Fibroblast of skin of scalp (primary cell): ENCODE measurements around the gene OSM. TPM values are rescaled to one million over a fixed set of nuclear protein-coding genes. Genes with fewer than 3 reads are reported as not detected.

Experiments used
- DNase-seq: peaks from one replicate; pipeline ENCODE4 v3.0.0-alpha.2; 2013
- polyA plus RNA-seq, 2 experiments: library from polyadenylated mRNA; unstranded; fragments of 120-200 nt; gene quantifications; one replicate each; pipeline ENCODE4 v1.2.1, GENCODE V29; 2013; ENCODE audit not compliant: insufficient read length in 2 of 2

OSM gene
- polyA plus RNA-seq (2013, experiment 1 of 2; ENCODE audit: insufficient read length) = not detected
- not detected for polyA plus RNA-seq (2013, experiment 2 of 2; ENCODE audit: insufficient read length)

GRCh38 chr22:30266445-30267381, at the start of gene OSM:
TSS of gene OSM (minus strand) at chr22:30266851. CDS start at chr22:30266799, 52 bp downstream.
- DNase-seq = no peak

GRCh38 chr22:30315962-30316576, 49.4 kb upstream of the OSM start:
- DNase-seq = no peak

DNA sequence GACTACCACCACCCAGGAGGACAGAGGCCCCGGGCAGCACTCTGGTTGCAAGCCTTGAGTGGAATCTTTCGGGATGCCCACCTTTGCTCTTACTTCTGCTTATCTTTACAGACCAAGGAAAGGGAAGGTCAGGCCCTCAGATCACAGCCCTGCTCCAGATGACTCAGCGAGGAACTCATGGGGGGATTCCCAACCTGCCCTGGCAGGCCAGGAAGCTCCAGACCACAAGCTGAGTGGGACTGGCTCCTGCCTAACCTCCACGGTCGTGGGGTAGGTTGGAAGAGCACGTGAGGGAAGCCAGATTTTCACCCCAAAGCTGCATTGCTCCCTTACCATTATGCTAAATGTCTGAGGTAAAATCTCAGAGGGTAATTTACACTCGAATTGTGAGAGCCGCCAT, 48.3 kb upstream of the OSM start:
- no peak for DNase-seq

GRCh38 chr22:30313527-30314363, 47.1 kb upstream of the OSM start:
- DNase-seq = no peak

- peak; percentile 78 for DNase-seq
Observed at GRCh38 chr22:30312053-30312452, 45.4 kb upstream of the OSM start.

DNA sequence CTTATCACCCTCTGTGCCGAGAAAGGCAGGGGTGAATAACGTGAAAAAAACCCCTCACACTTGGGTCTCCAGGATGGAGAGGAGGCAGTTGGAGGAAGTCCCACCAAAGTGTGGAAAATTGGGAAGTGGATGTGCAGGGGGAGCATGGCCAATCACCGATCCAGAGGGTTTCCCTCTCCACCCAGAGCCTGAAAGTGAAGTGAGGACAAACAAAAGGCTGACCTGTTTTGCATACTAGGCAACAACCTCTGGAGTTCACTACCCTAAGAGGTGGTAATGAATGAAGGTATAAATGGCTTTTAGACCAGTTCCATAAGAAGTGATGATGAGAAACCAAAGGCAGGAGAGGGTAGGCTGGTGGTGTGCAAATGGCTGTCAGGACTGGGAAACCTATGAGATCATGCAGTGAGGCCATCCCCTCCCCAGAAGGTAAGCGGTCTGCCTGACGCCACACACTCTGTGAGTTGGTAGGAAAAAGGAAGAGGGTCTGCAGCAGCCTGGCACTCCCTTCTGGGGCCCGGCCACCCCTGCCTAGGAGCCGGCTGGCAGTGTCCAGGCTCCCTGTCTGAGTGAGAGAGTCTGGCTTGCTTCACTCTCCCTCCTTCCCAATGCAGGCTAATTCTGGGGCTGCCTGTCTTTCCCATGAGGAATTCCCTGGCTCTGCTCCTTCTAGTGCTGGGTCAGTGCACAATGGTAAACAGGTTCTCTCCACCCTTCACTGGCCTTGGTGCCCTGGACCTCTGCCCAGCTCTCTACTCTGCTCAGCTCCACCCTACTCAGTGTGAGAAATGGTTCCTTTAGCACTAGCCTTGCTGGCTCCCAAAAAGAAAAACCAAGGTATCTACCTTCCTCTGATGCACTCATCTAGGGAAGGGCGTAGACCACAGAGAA, 44.5 kb upstream of the OSM start:
- peak; percentile 38 for DNase-seq

- peak; percentile 60 for DNase-seq
Observed at GRCh38 chr22:30309951-30310741, 43.5 kb upstream of the OSM start.

DNA sequence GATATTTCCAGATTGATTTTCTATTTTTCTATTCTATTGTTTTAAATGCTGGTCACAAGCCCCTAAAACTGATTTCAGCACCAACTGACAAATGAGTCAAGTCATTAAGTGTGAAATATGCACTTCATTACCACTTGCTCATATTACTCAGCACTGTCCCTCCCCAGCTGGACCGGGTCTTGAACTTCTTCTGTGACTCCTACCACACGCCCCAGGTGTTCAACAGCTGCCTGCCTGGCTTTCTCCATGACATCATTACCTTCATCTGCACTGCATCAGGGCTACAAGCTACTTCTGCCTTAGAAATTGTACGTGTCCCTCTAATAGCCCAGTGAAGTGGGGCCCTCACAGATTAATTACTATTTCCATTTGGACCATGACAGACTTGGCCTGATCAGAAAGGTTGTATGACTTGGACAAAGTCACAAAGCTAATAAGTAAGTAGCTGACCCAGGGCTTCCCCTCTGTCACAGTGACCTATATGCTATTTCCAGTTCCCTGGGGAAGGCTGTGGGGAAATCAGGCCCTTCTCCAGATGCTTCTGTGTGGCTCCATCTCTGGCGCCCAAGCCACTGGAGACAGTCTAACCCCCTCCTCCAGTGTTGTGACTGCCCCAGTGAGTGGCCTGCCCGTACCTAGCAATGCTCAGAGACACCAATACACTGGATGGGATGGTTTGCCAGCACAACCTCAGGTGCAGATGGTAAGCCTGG, 42.0 kb upstream of the OSM start:
- DNase-seq = no peak

DNA sequence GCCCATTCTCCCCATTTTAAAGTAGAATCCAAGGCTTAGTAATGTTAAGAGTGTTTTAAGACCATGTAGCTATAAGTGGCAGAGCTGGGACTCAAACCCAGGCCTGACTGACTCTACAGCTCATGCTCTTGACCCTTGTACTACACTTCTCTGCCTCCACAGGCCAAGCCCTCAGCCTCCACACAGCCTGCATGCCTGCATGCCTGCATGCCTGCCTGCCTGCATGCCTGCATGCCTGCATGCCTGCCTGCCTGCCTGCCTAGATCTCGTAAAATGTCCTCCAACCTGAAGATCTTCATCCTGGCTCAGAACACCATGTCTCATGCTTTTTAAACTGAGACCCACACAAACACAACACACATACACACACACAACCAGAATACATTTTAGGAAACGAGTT, 41.4 kb upstream of the OSM start:
- no peak for DNase-seq

DNA sequence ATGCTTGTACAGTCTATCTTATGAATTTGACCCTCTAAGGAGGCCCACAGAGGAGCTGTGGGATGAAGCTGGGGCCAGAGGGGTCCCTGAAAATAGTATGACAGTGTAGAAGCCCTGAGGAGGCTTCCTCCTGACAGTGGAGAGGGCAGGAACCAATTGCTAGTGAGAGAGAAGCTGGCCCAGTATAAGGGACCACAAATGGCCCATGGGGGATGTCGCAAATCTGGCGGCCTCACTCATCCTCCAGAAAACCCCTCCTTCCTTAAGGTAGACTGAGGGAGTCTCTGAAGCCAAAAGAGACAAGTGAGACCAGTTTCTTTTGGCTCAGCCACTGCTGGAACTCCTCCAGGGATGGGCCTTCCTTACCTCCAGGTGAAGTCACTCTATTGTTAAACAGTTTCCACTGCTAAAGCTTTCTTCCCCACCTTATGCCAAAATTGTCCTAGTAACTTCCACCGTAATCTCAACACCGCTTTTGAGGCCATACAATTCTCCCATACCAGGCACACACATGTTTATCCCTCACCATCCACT, 40.5 kb upstream of the OSM start:
- no peak for DNase-seq

DNA sequence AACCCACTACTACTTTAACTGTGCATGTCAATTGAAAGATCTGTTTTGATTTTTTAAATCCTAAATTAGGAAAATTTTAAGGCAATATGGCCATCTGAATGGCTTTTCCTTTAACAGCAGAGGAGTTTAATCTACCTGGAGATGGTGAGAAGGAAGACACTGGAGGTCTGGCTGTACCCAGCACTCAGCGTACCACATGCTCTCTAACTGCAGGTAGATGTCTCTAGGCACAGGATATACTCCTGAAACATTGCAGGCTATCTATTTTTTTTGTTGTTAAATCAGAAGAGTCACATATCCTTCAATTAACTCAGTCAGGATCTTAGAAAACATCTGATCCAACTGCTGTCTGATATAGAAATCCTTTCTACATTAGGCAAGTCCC, 40.0 kb upstream of the OSM start:
- DNase-seq = no peak

- DNase-seq = no peak
Observed at GRCh38 chr22:30305906-30306626, 39.4 kb upstream of the OSM start.

DNA sequence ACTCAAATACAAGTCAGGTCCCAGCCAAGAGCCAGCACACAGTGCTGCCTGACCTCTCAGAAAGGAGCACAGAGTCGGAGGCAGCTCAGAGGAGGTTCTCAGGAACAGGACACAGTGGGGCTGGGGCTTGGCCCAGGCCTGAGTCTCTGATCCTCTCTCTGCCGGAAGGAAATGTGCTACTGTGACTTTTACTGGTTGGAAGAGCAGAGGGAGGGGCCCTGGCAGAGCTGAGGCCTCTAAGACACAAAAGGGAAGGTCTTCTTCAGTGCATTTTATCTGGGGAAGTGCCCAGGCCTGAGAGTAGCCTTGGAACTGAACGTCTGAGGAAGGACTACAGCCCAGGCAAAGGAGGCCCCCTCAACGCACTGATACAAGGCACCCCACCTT, 38.9 kb upstream of the OSM start:
- DNase-seq = no peak

- no peak for DNase-seq
Observed at GRCh38 chr22:30304495-30305244, 38.0 kb upstream of the OSM start.

DNA sequence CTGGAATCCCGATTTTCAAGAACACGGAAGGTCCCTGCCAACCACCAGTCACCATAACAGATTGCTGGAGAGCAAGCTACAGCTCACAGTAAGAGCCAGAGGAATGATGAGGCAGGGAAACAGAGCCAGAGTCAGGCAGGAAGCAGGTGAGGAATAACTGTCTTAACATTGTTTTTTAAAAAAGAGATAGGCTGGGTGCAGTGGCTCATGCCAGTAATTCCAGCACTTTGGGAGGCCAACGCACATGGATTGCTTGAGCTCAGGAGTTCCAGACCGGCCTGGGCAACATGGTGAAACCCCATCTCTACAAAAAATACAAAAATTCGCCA, 36.1 kb upstream of the OSM start:
- DNase-seq = no peak

GRCh38 chr22:30301995-30302809, 35.6 kb upstream of the OSM start:
- DNase-seq = peak; percentile 91

DNA sequence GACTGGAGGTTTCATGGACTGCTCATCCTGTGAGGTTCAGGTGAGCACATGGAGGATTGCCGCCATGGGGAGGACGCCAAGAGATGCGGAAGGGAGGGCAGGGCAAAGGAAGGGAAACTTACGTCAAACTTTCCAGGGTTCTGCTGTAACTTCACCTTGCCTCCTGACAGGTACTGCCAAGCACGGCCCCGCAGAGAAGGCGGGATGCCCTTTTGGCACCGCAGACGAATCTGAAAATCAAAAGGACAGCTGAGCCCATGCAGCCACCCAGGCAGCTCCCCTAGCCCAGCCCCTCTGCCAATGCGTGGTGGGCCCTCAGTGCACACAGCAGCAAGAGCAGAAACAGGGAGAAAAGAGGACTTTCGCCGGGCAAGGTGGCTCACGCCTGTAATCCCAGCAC, 32.7 kb upstream of the OSM start:
- DNase-seq = no peak
